ENCODE results near the gene MAGIX.
A peak's percentile ranks its signal among the peaks of the same experiment; 100 is the strongest.

The MAGIX gene

GRCh38 chrX:49184294-49185281 is 22.0 kb downstream of the MAGIX start:
- DNase-seq = peak; percentile 92

DNA sequence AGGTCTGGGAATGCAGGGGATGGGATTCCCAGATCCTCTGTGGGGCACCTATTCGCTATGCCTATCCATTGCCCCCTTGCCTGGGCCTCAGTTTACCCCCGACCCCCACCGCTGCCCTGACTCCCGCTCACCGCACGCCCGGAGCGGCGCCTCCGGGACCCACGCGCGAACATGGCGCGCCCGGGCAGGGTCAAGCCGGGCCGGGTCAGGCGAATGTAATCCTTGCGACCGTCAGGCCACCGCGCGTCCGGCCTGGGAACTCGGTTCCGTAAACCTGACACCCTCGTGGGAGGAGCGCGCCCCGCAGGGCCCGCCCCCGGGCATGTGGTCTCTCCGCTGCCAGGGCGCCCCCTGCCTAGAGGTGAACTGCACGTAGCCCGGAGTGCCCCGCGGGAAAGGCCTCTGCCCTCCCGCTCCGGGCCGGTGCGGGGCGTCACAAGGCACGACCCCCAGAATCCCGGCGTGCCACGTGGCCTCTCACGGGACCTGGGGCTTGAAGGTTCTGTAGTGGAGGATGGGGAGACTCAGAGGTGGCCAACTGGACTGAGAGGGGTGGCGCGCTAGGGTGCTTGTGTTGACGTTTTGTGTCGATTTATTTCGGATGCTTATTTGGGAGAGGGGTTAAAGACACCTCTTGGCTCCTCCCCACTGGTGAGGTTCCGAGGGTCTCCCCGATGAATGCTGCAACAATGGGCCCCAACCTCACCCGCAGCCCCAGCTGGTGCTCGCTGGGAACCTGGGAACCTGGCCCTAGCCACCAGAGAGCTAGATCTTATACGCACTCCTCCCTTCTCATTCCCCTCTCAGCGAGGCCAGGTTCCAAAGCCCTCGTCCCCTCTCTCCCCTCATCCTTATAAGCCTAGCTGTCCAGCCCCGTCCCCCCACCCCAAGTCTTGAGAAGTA is 23.8 kb downstream of the MAGIX start, which contains the start of gene PRICKLE3:
Gene PRICKLE3 (minus strand): TSS at position 249 of the 903 bp plus-strand sequence. CDS start 76 bp downstream, at position 173.
- peak; percentile 72 for DNase-seq

GRCh38 chrX:49187028-49187394 is 24.5 kb downstream of the MAGIX start:
- DNase-seq = no peak

DNA sequence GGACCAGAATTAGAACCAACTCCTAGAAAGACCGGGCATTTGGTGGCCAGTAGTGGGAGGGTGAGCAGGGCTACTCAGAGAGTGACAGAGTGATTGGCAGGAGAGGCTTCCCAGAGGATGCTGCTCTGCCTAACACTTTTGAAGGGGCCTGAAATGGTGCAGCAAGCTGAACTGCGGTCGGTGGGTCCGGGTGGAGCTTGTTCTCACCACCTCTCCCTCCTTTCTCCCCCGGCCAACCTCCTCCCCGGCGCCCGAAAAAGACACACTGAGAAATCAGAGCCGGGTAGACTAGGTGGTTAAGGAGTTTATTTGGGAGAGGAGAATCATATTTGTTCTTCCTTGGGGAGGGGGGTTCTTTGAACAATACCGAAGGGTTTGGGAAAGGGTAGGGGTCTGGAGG is 25.0 kb downstream of the MAGIX start:
- no peak for DNase-seq

DNA sequence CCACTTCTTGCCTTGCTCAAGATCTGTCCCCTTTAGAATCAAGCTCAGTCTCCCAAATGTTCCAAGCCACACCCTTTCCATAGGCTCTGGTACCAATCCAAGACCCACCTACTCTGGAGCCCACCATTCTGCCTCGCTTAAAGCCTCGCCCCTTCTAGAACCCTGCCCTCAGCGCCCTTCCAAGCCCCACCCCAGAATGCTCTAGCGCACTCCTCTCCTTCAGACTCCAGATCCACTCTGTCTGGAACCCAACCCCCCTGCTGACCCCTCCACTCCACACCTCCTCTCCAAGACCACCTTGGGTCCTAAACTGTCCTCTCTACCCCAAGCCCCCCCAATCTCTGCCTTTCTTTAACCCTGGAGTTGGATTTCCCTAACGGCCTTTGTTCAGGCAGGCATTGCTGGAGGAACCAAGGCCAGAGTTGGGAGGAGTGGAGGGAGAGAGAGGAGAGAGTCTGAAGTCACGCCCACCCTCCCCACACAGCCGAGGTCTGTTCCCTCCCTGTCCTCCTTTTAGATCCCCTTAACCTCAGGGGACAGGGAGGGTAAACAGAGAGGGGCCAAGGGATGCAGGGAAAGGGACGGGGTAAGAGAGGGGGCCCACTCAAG is 26.0 kb downstream of the MAGIX start:
- no peak for DNase-seq

DNA sequence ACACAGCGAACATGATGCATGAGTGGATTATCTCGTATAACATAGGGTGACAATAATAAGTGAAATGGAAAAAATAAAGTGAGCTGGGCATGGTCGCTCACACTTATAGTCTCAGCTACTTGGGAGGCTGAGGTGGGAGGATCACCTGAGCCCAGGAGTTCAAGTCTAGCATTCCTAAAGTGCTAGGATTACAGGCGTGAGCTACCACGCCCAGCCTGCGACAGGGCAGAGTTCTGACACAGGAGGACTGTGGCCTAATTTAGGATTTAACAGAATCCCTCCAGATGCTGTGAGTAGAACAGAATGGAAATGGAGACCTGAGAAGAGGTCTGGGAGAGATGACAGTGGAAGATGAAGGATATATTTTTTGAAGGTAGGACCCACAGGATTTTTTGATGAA is 27.0 kb downstream of the MAGIX start:
- DNase-seq = no peak

- peak; percentile 99 for DNase-seq
Observed at GRCh38 chrX:49190821-49191573, 28.4 kb downstream of the MAGIX start.

DNA sequence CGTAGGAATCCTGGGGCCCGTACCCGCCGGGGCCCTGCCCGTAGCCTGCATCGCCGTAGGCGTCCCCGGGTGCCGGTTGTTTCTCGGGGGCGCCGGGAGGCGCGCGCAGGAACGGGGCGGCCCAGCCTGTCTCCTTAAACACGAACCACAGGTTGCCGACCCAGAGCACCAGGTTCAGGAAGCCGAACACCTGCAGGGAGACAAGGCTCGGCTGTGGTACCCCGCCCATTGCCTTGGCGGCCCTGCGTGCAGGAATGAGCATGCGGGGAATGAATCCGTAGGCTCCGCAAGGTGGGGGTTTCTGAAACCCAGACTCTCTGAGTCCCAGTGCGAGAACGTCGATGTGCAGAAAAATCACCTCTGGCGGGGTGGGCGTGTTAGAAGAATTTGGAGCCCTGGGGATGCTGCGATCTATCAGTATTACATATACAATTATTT is 29.0 kb downstream of the MAGIX start:
- peak; percentile 62 for DNase-seq

DNA sequence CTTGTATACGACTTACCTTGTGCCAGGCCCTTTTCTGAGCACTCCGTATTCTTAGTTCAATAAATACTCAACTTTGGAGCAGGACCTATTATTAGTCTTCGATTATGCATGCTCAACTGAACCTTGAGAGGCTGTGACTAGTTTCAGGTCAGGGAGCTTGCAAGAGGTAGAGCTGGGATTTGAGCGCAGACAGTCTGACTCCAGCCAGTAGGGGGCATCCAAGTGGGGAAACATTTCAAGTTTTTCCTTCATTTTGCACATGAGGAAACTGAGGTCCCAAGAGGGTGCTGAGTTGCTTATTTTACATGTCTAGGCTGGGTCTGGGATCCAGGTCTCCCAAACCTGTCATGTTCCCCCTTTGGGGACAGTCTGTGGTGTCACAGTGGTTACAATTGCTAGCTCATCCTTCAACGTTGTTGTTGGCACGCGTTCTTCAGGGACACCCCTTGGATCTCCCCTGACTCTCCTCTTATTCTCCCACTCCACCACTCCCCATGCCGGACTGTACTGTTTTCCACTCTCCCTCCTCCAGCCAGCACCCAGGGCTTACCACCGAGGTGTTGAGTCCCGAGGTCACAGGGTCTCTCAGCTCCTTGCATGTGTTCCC is 30.3 kb downstream of the MAGIX start:
- DNase-seq = no peak

DNA sequence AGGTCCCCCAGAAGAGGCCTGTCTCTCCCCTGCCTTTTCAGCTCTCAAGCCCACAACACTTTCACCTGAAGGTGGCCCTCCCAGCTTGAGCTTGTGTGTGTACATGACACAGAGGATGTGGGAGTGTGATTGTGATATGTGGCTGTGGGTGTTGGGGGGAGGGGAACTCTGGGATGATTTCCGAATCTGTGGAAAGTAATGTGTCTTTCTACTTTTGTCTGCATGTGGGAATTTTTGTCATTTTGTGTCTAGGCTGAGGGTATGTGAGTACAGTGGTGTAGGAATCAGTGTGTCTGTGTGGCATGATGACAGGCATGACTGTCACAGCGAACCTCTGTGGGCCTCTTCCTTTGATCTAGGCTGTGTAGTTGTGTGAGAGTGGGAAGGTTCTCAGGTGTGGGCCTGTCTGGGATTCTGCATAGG is 31.0 kb downstream of the MAGIX start:
- no peak for DNase-seq

DNA sequence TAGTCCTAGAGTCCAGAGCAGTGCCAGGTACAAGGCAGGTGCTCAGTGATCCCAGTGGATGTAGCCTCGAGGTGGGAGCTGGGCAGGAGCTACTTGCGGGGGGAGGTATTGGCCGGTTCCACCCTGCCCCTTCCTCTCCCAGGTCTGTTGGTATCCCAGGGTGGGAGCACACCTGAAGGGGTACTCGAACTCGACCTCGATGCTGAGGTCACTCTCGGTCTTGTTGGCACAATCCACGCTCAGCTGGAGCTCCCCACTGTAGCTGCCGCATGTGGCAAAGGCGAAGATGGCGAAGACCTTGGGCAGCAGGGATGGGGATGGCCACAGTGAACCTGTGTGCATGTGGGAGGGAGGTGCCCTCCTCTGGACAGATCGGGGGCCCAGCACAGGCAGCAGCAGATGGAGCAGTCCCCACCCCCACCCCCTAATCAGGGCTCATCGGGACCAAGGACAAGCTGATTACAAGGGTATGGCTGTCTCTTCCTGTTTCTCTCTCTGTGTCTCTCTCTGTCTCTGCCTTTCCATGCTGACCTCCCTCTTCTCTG is 35.1 kb downstream of the MAGIX start:
- DNase-seq = no peak

- no peak for DNase-seq
Observed at GRCh38 chrX:49198540-49199314, 36.2 kb downstream of the MAGIX start.

GRCh38 chrX:49199315-49199595 is 36.7 kb downstream of the MAGIX start:
- DNase-seq = no peak

- peak; percentile 84 for DNase-seq
Observed at GRCh38 chrX:49199906-49200771, 37.6 kb downstream of the MAGIX start, which contains the start of gene SYP. Gene SYP, minus strand, starts transcription at chrX:49200193. Its CDS starts 7 bp downstream, at chrX:49200186.

DNA sequence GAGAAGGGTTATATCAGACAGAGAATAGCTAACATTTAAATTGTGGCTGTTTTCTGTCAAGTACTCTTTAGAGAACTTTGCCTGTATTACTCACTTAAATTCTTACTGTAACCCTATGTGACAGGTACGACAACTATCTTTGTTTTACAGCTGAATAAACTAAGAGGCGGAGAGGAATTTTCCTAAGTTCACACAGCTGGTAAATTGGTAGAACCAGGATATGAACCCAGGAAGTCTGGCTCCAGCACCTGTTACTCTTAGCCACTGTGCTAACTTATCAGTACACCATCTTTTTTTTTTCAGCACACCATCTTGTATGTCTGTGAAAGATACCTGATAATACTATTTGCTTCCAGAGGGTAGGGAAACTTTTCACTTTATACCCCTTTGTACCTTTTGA is 39.5 kb downstream of the MAGIX start:
- DNase-seq = peak; percentile 42

GRCh38 chrX:49203536-49203935 is 41.0 kb downstream of the MAGIX start:
- DNase-seq = no peak

DNA sequence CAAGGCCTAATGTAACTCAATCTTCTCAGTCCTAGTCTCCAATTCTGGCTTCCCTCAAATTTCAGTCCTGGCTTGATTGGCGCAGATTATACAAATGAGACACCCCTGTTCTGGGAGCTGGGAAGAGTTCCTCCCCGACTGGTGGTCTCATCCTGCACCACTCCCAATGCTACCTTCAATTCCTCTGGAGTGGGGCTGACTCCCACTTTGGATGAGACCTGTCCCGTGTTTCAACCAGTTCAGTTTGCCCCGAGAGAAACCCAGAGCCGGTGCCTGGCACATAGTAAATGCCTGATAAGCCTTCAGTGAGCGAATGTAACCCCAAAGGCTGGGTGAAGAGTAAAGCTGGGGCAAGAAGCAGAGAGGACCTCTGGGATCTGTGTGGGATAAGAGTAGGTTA is 41.5 kb downstream of the MAGIX start:
- DNase-seq = no peak

DNA sequence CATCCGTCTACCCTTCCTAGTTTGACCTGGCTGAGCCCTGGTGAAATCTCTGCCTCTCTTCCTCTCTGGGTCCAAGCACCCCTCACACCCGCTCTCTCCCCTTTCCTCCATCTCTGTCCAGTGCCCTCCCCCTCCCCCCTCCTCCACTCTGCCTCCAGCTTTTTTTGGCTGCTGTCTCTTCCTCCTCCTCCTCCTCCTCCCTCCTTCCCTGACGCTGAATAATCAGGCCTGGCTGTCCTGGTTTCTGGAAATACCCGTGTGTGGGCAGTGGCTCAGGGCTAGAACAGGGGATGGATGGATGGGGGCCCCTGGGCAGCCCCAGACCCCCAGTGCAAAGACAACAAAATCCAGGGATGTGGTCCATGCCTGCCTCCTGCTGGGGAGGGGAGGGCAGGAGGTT is 42.2 kb downstream of the MAGIX start:
- no peak for DNase-seq

GRCh38 chrX:49205443-49205842 is 42.9 kb downstream of the MAGIX start:
- DNase-seq = no peak

- DNase-seq = no peak
Observed at GRCh38 chrX:49206543-49206942, 44.0 kb downstream of the MAGIX start.

All from NCI-H146 (cell line).